AG08396 (cell line): Measurements from ENCODE around the gene SYVN1.
A peak's percentile ranks its signal among the peaks of the same experiment; 100 is the strongest.

Experiments
- DNase-seq: peaks from one replicate; pipeline ENCODE4 v3.0.0; 2012; ENCODE audit warnings: low spot score, mixed read lengths

SYVN1 gene

DNA sequence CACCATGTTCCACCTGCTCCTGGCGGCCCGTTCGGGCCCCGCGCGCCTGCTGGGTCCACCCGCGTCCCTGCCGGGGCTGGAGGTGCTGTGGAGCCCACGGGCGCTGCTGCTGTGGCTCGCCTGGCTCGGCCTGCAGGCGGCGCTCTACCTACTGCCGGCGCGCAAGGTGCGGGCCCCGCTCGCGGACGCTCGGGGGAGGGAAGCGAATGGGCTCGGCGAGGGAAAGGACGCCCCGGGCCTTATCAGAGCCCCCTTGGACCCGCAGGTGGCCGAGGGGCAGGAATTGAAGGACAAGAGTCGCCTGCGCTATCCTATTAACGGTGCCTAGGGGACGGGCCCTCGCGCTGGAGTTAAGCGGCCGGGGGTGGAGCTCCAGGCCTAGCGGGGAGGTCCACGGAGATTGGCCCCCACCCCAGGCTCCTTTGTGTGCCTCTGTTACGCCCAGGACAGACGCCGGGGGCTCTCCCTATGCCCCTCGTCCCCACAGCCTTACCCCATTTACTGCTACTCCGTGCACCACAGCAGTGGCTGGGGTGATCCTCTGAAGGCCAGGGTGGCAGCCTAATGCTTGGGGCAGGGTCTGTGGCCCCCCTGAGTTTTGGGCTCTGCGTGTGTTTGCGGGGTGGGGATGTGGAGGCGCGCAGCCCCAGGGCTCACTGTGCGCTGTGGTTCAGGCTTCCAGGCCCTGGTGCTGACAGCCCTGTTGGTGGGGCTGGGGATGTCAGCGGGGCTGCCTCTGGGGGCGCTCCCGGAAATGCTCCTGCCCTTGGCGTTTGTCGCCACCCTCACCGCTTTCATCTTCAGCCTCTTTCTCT is 21.6 kb downstream of the SYVN1 start:
- peak; percentile 80 for DNase-seq

DNA sequence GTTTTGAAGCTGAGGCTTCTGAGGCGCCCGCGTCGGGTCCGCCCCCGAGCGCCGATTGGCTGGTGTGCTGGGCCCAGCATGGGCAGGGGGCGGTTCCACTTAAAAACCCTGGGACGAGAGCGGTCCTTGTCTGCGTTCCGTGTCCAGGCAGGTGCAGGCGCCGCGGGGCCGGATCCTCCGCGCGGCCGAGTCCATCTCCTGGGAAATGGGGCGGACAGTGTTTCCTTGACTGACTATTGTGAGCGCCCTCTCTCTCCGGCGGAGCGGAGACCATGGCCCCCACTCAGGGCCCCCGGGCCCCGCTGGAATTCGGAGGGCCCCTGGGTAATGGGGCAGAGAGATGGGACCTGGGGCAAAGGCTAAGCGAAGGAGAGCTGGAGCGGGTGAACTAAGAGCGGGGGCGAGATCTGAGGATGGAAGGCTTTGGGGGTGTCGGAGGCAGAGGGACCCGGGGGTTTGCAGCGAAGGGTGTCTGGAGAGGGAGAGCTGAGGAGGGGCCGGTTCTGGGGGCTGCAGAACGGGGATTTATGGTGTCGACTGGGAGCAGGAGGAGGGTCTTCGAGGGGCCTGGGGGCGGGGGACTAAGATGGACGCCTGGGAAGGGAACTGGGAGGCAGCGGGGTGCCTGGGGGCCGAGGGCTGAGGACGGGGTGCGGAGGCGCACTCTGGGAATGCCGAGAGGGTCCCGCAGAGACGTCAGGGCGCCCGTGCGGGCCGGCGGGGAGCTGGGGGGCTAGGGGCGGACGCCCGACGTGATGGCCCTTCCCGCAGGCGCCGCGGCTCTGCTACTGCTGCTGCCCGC is 22.4 kb downstream of the SYVN1 start, which contains the start of gene TM7SF2:
Gene TM7SF2 (plus strand): TSS at position 129 of the 802 bp plus-strand sequence. CDS start 144 bp downstream, at position 273.
- peak; percentile 97 for DNase-seq

GRCh38 chr11:65111159-65111743 is 23.1 kb downstream of the SYVN1 start:
- DNase-seq = no peak

DNA sequence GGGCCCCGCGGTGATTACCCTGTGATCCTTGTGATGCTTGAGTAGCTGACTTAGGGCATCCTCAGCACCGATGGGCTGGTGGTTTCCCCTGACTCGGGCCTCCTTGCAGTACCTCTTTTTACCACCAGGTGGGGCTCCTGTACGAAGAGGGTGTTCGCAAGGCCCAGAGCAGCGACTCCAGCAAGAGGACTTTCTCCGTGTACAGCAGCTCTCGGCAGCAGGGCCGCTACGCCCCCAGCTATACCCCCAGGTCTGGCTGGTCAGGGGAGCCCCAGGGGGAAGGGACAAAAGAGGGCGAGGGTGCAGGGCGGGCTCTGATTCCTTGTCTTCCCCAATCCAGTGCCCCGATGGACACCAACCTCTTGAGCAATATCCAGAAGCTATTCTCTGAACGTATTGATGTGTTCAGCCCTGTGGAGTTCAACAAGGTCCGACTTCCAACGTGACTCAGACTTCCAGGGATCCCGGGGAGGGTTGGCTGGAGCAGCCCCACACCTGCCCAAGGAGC is 23.9 kb downstream of the SYVN1 start:
- peak; percentile 93 for DNase-seq

GRCh38 chr11:65109231-65110198 is 24.8 kb downstream of the SYVN1 start:
- DNase-seq = no peak

DNA sequence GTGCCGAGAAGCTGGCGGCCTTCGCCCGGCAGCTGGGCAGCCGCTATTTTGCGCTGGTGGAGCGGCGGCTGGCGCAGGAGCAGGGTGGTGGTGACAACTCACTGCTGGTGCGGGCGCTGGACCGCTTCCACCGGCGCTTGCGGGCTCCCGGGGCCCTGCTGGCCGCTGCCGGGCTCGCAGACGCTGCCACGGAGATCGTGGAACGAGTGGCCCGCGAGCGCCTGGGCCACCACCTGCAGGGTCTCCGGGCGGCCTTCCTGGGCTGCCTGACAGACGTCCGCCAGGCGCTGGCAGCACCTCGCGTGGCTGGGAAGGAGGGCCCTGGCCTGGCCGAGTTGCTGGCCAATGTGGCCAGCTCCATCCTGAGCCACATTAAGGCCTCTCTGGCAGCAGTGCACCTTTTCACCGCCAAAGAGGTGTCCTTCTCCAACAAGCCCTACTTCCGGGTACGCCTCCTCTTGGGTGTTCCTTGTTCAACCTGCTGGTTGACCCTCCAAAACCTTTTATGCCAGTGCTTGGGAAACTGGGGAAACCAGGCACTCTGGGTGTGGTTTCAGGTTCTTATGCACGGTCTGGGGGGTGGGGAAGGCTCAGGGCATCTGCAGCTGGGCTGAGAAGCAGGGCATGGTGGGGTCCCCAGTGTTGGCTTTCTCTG is 25.7 kb downstream of the SYVN1 start:
- DNase-seq = no peak

DNA sequence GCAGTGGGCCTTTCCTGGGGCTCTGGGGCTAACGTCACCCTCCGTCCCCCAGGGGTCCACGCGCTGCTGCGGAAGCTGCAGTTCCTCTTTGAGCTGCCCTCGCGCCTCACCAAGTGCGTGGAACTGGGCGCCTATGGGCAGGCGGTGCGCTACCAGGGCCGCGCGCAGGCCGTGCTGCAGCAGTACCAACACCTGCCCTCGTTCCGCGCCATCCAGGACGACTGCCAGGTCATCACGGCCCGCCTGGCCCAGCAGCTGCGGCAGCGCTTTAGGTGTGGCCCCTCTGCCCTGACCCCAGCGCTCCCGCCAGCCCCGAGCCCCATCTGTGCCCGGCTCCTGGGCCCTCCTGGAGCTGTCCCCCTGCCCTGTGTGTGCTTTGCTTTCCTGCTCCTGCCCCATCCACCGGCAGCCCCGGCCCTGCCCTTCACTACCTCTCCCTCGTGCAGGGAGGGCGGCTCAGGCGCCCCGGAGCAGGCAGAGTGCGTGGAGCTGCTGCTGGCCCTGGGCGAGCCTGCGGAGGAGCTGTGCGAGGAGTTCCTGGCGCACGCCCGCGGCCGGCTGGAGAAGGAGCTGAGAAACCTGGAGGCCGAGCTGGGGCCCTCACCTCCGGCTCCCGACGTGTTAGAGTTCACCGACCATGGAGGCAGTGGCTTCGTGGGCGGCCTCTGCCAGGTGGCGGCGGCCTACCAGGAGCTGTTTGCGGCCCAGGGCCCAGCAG is 26.4 kb downstream of the SYVN1 start:
- DNase-seq = no peak

DNA sequence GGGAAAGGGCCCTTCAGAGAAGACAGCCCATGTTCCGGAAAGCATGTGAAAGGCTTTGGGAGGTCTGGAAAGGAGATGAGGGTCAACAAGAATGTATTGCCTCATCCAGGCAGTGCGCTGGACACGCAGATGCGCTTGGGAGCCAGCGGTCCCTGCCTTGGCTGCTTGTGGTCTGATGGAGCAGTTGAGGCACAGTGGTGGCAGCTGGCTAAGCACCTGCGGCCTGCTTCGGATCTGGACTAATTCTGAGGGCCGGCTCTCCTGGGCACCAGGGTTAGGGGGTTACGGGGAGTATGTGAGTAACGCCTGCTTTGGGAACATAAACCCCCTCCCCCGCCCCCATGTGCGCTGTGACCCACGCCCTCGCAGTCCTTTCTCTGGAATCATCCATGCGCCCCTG is 27.2 kb downstream of the SYVN1 start:
- DNase-seq = no peak

DNA sequence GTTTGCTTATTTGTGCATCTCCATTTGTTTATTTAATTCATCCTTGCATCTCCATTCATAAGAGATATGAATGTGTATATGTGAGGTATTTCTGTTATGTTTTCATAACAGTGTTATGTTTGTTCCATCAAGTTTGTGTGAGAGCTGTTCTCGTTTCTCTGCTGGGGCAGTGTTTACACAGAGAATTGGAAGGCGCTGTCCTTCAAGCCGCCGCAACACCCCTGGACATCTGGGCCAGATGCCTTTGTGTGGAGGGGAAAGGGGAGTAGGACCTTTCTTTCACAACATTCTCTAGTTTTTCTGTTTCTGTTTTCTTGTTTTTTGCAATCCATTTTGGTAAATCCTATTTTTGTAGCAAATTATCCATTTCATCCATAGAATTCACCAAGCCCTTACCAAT is 29.7 kb downstream of the SYVN1 start:
- DNase-seq = no peak

- DNase-seq = no peak
These were observed 30.8 kb downstream of the SYVN1 start for GRCh38 chr11:65103476-65103875.

DNA sequence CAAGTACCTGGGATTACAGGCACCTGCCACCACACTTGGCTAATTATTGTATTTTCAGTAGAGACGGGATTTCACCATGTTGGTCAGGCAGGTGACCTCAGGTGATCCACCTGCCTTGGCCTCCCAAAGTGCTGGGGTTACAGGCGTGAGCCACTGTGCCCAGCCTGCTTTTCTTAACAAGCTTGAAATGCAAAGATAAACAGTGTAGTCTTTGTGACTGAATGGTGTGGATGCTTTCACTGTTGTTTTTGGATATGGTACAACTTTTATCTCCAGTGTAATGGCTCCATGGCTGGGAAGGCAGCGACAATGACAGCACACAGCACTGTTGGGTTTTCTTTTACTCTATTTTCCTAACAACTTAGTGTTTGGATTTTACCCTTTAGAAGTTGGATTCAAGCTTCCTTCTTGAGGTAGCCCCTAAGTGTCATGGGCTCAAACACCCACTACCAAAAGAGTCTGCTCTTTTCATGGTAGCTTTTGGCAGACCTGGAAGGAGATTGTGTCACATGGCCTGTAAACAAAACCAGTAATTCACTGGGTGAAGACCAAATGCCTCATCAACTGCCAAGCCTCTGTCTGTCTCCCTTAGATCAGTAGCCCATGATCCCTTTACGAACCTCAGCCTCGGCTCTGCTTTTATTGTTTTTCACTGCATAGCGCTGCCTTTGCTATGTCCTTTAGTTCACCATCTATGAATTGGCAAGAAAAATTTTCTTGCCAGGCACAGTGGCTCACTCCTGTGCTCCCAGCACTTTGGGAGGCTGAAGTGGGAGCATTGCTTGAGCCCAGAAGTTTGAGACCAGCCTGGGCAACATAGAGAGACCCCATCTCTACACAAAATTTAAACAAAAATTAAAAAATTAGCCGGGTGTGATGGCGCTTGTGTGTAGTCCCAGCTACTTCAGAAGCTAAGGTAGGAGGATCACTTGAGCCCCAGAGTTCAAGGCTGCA is 31.9 kb downstream of the SYVN1 start:
- no peak for DNase-seq

- no peak for DNase-seq
These were observed 33.5 kb downstream of the SYVN1 start for GRCh38 chr11:65100674-65101350.

GRCh38 chr11:65096926-65097325 is 37.4 kb downstream of the SYVN1 start:
- DNase-seq = no peak

DNA sequence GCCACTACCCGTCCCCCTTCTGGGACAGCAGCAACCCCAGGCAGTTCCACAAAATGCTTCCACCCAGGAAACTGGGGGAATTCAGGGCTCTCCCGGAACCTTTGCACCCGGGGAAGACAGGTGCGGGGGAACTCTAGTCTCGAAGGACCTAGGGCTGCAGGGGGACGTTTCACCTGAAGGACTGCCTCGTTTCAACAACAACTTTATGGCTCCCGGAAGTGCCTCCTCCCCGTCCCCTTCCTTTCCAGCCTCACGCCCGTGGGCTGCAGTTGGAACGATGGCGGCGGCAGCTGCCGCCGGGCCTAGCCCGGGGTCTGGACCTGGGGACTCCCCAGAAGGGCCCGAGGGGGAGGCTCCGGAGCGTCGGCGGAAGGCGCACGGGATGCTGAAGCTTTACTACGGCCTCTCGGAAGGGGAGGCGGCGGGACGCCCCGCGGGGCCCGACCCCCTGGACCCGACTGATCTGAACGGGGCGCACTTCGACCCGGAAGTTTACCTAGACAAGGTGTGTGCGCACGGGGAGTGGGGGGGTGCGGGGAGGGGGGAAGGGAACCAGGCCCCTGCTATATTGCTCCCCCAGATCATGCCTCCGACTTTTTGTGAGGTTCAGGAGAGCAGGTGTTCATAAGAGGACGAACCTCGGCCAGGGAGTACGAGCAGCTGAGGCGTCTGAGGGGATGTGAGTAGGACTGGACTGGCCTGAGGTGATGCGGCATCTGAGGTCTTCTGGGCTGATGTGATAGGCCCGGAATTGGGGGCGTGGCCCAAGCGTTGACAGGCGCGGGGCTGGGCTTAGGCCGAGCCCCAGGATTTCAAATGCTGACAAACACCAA is 38.1 kb downstream of the SYVN1 start, which contains the start of gene VPS51:
Gene VPS51 (plus strand): TSS at position 241 of the 833 bp plus-strand sequence. CDS start 37 bp downstream, at position 278.
- DNase-seq = peak; percentile 96

DNA sequence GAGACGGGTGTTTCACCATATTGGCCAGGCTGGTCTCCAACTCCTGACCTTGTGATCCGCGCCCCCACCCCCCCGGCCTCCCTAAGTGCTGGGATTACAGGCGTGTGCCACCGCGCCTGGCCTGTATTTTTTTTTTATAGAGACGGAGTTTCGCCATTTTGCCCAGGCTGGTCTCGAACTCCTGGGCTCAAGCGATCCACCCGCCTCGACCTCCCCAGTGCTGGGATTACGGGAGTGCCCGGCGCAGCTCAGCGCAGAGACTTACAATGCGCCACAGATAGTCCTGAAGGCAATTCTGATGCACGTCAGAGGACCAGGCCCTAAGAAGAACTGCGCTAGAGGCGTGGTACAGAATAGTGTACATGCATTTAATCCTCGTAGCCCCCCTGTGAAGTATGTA is 38.9 kb downstream of the SYVN1 start:
- no peak for DNase-seq

GRCh38 chr11:65090628-65091027 is 43.7 kb downstream of the SYVN1 start:
- no peak for DNase-seq

- DNase-seq = no peak
These were observed 44.7 kb downstream of the SYVN1 start for GRCh38 chr11:65089621-65090020.
